PC-3 (cell line): ENCODE measurements around the gene TMEM54. TPM values are rescaled to one million over a fixed set of nuclear protein-coding genes. Genes with fewer than 3 reads are reported as not detected.

ENCODE experiments used
- ATAC-seq: fragments of 200-7000 bp; cut with Tn5 transposase; 2 replicates; pipeline ENCODE4 v1.9.1; 2020; ENCODE audit warnings: mild to moderate bottlenecking, moderate library complexity
- BruUV-seq: library from RNA; stranded (reverse); fragments of 400-500 nt; replicated peaks from 2 replicates; lab custom pipeline; 2021; lab: Mats Ljungman, UMichigan
- CTCF ChIA-PET: fragments of 300-600 bp; sonication (Branson Sonifier 250); formaldehyde crosslinking; loops from one replicate; lab custom pipeline; 2022; ENCODE audit warnings: antibody characterized with exemption; lab: Charles Lee
- POLR2A ChIA-PET: fragments of 300-600 bp; sonication (Branson Sonifier 250); formaldehyde crosslinking; loops from one replicate; lab custom pipeline; 2022; ENCODE audit warnings: antibody characterized with exemption; ENCODE audit not compliant: unreplicated experiment; lab: Charles Lee
- DNase-seq: peaks from one replicate; pipeline ENCODE4 v3.0.0-alpha.2; 2015
- H2AFZ ChIP-seq: fragments of 300-600 bp; sonication (generic); 2 replicates; pipeline ENCODE4 v1.6.0; 2016; ENCODE audit warnings: antibody characterized with exemption, low read length
- H3F3A ChIP-seq: fragments of 300-600 bp; sonication (generic); one replicate; pipeline ENCODE4 v1.6.0; 2017; ENCODE audit warnings: antibody characterized with exemption, low read length, control low read depth, mild to moderate bottlenecking; ENCODE audit not compliant: unreplicated experiment
- H3K27ac ChIP-seq: fragments of 300-600 bp; sonication (generic); 2 replicates; pipeline ENCODE4 v1.5.1; 2016; ENCODE audit warnings: mild to moderate bottlenecking, low read length
- H3K27me3 ChIP-seq: fragments of 300-600 bp; sonication (generic); 2 replicates; pipeline ENCODE4 v1.6.1; 2016; ENCODE audit warnings: low read length, mixed read lengths
- H3K36me3 ChIP-seq: fragments of 300-600 bp; sonication (generic); 2 replicates; pipeline ENCODE4 v1.6.1; 2016; ENCODE audit warnings: low read depth, mixed run types, low read length, mixed read lengths
- H3K4me1 ChIP-seq: fragments of 300-600 bp; sonication (generic); 2 replicates; pipeline ENCODE4 v1.5.1; 2016; ENCODE audit warnings: low read length; ENCODE audit not compliant: insufficient read depth
- H3K4me2 ChIP-seq: fragments of 300-600 bp; sonication (generic); 2 replicates; pipeline ENCODE4 v1.6.0; 2016; ENCODE audit warnings: low read length
- H3K4me3 ChIP-seq: fragments of 300-600 bp; sonication (generic); 2 replicates; pipeline ENCODE4 v1.5.1; 2016; ENCODE audit warnings: mild to moderate bottlenecking, low read length, mixed read lengths
- H3K79me2 ChIP-seq: fragments of 300-600 bp; sonication (generic); 2 replicates; pipeline ENCODE4 v1.6.1; 2017; ENCODE audit warnings: low read length, mixed read lengths
- H3K9ac ChIP-seq: fragments of 300-600 bp; sonication (generic); 2 replicates; pipeline ENCODE4 v1.6.0; 2016; ENCODE audit warnings: mild to moderate bottlenecking, low read length
- H3K9me2 ChIP-seq: fragments of 300-600 bp; sonication (generic); replicated peaks from 2 replicates; pipeline ENCODE4 v1.6.1; 2016; ENCODE audit warnings: mixed run types, low read length, mixed read lengths
- H3K9me3 ChIP-seq: fragments of 300-600 bp; sonication (generic); 2 replicates; pipeline ENCODE4 v1.6.1; 2016; ENCODE audit warnings: low read length, mixed read lengths
- H4K20me1 ChIP-seq: fragments of 300-600 bp; sonication (generic); 2 replicates; pipeline ENCODE4 v1.6.1; 2016; ENCODE audit warnings: low read length, mixed read lengths
- EZH2 ChIP-seq: fragments of 300-600 bp; sonication (generic); IDR thresholded peaks from one replicate; pipeline ENCODE4 v1.6.1; 2017; ENCODE audit warnings: antibody characterized with exemption, mild to moderate bottlenecking, low read length; ENCODE audit not compliant: unreplicated experiment
- EZH2phosphoT487 ChIP-seq: fragments of 300-600 bp; sonication (generic); IDR thresholded peaks from 2 replicates; pipeline ENCODE4 v1.6.1; 2018; ENCODE audit warnings: mild to moderate bottlenecking, antibody characterized with exemption, low read length, borderline replicate concordance
- intact Hi-C: fragments of 100-400 bp; cut with micrococcal nuclease; formaldehyde crosslinking; loops from 2 replicates; pipeline ENCODE4 v1.9.0; 2023
- total RNA-seq: library from RNA; depleted of rRNA; stranded (reverse); fragments of >200 nt; gene quantifications from 2 replicates; pipeline ENCODE4 v1.2.3, GENCODE V29; 2014
- TF ChIP-seq, protein P1 (sequence below): fragments of 300-600 bp; sonication (generic); conservative IDR thresholded peaks from 2 replicates; pipeline ENCODE4 v1.5.1; 2017; ENCODE audit warnings: antibody characterized with exemption, low read depth, mild to moderate bottlenecking, low read length

Gene TMEM54
- total RNA-seq, 1 experiment from 2014 or later = 175 TPM

DNA sequence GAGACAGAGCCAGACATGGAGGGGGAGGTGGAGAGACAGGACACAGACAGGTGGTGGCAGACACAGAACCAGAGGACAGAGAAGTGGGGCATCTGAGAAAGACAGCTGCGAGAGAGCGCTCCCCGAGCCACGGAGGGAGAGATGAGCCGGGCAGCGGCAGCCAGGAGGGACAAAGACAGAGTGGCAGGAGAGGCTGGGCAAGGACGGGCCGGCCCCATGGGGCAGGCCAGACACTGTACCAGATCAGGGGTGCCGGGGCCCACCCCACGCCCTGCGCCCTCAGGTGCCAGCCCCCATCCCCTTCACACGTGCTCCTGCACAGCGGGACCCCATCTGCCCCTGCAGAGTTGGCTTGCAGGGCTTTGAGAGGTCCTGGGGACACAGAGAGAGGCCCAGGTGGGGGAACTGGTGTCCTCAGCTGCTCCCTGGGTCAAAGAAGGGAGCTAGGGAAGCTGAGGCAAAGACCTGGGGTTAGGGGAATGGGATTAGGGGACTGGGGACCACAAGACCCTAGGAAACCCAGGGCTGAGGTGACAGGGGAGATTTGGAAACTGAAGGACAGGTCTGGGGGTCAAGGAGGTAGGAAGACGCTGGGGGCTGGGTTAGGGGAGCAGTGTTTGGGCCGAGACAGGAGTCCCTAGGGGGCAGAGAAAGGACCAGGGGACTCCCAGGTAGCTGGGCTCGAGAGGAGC, 31.1 kb downstream of the TMEM54 start:
- intact Hi-C loops = no loop called here
- H3K9me2 ChIP-seq = no peaks in the 10 kb centered on the region
- no peaks in the 10 kb centered on the region for H3K79me2 ChIP-seq
- H3K9ac ChIP-seq = no peak overlapping the region
- H3K4me3 ChIP-seq = no peak overlapping the region
- H2AFZ ChIP-seq = no peak overlapping the region
- no peak for ATAC-seq
- no TSS peak for BruUV-seq
- 0 out of 2 replicates have a peak, but pooled peaks cover 4% of the 10 kb centered on the region for H3K4me1 ChIP-seq
- ChIA-PET POLR2A (no interaction called here), CTCF (no interaction called here)
- H4K20me1 ChIP-seq = no peaks in the 10 kb centered on the region
- TF ChIP-seq EZH2 (no peak), EZH2phosphoT487 (no peak)
- TF ChIP-seq, protein P1, sequence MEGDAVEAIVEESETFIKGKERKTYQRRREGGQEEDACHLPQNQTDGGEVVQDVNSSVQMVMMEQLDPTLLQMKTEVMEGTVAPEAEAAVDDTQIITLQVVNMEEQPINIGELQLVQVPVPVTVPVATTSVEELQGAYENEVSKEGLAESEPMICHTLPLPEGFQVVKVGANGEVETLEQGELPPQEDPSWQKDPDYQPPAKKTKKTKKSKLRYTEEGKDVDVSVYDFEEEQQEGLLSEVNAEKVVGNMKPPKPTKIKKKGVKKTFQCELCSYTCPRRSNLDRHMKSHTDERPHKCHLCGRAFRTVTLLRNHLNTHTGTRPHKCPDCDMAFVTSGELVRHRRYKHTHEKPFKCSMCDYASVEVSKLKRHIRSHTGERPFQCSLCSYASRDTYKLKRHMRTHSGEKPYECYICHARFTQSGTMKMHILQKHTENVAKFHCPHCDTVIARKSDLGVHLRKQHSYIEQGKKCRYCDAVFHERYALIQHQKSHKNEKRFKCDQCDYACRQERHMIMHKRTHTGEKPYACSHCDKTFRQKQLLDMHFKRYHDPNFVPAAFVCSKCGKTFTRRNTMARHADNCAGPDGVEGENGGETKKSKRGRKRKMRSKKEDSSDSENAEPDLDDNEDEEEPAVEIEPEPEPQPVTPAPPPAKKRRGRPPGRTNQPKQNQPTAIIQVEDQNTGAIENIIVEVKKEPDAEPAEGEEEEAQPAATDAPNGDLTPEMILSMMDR = no peak
- H3K4me2 ChIP-seq = peak overlapping the region; percentile 35
- H3K27me3 ChIP-seq = peaks cover 10% of the 10 kb centered on the region; the same call in 1 of the 2 replicates
- DNase-seq = no peak
- no peak overlapping the region for H3K27ac ChIP-seq
- no peaks in the 10 kb centered on the region for H3K9me3 ChIP-seq
- H3F3A ChIP-seq = no peaks in the 10 kb centered on the region
- H3K36me3 ChIP-seq = no peaks in the 10 kb centered on the region

DNA sequence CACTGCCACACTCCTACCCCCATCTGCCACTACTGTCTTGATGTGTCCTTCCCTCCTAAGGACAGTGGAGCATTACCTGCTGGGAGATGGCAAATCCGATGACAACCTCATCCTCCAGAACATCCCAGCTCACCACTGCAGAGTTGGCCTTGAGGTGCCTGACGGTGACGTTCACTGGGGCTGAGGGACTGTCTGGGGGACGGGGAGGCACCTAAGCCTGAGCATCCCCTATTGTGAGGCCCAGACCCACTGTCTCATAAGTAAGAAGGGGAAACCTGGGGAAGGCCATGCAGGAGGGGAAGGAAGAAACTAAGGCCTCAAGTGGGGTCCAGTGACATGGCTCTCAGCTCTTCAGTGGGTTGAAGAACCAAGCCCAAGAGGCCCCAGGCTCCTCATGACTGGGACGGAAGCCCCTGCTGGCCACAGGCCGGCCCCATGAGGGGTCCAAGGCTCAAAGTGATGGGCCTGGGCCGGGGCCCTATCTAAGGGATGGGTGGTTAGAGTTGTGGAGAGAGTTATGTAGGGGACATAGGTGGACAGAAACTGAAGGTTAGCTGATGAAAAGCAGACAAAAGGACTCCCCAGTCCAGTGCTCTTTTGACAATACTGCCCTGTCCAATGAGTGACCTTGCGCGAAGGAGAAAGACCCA, 32.3 kb downstream of the TMEM54 start:
- DNase-seq (no peak), ATAC-seq (no peak)
- H3K79me2 ChIP-seq = no peaks in the 10 kb centered on the region
- no peaks in the 10 kb centered on the region for H3F3A ChIP-seq
- no peak overlapping the region for H3K4me3 ChIP-seq
- no peak overlapping the region for H2AFZ ChIP-seq
- no peaks in the 10 kb centered on the region for H3K36me3 ChIP-seq
- no peak overlapping the region for H3K9ac ChIP-seq
- H3K27me3 ChIP-seq = peaks cover 10% of the 10 kb centered on the region; the same call in 1 of the 2 replicates
- ChIA-PET POLR2A (no interaction called here), CTCF (interaction anchor here (0.5 kb wide), 1 partner anchor 85 kb away, joined by 5 read pairs; no protein-coding TSS in a partner anchor)
- no peaks in the 10 kb centered on the region for H3K9me3 ChIP-seq
- no peak overlapping the region for H3K4me2 ChIP-seq
- H4K20me1 ChIP-seq = no peaks in the 10 kb centered on the region
- no peak overlapping the region for H3K27ac ChIP-seq
- no TSS peak for BruUV-seq
- intact Hi-C loops = no loop called here
- no peaks in the 10 kb centered on the region for H3K9me2 ChIP-seq
- H3K4me1 ChIP-seq = 0 out of 2 replicates have a peak, but pooled peaks cover 4% of the 10 kb centered on the region
- TF ChIP-seq EZH2phosphoT487 (no peak), EZH2 (no peak)
- TF ChIP-seq, protein P1 = no peak

DNA sequence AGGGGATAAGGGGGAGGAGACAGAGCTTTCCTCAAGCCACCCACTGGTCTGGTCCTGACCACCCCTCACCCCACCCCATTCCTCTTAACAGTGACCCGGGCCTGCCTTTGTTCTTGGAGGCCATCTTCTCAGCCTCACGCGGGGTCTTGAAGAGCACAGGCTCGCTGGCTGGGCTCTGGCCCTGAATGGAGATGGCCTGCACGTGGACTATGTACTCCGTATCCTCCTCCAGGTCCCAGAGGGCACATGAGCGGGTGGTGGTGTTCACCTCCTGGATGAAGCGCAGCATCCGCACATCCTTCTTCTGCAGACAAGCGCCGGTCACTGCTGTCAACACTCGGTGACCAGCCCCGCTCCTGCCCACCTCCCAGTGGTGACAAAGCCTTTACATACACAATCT, 33.1 kb downstream of the TMEM54 start:
- CTCF ChIA-PET = no interaction called here
- H3K9ac ChIP-seq = no peak overlapping the region
- H3K27ac ChIP-seq = no peak overlapping the region
- no peaks in the 10 kb centered on the region for H3K79me2 ChIP-seq
- 0 out of 2 replicates have a peak, but pooled peaks cover 4% of the 10 kb centered on the region for H3K4me1 ChIP-seq
- peaks cover 10% of the 10 kb centered on the region; the same call in 1 of the 2 replicates for H3K27me3 ChIP-seq
- no TSS peak for BruUV-seq
- H4K20me1 ChIP-seq = no peaks in the 10 kb centered on the region
- no peaks in the 10 kb centered on the region for H3K36me3 ChIP-seq
- POLR2A ChIA-PET = no interaction called here
- H2AFZ ChIP-seq = no peak overlapping the region
- no peak overlapping the region for H3K4me3 ChIP-seq
- no peak for DNase-seq
- H3F3A ChIP-seq = no peaks in the 10 kb centered on the region
- TF ChIP-seq, protein P1 = no peak
- no peak for TF ChIP-seq EZH2phosphoT487
- no peak for TF ChIP-seq EZH2
- H3K9me3 ChIP-seq = no peaks in the 10 kb centered on the region
- no peak for ATAC-seq
- intact Hi-C loops = no loop called here
- no peaks in the 10 kb centered on the region for H3K9me2 ChIP-seq
- H3K4me2 ChIP-seq = no peak overlapping the region
